Suppressor macrophage (primary cell): ENCODE data around the gene TEDC2.

Experiments
- DNase-seq, 4 experiments: peaks; one replicate each; pipeline ENCODE4 v3.0.0-alpha.2; 2020 to 2022

The TEDC2 gene

GRCh38 chr16:2465653-2466415 lies 5.9 kb downstream of the TEDC2 start:
- peak in 1 of 4 experiments; percentile 36 for DNase-seq

GRCh38 chr16:2466667-2467527 lies 7.0 kb downstream of the TEDC2 start:
- no peak for DNase-seq

GRCh38 chr16:2467528-2468232 lies 7.8 kb downstream of the TEDC2 start:
- peak; percentile 60 to 78 (median 66) for DNase-seq

GRCh38 chr16:2468233-2468724 lies 8.4 kb downstream of the TEDC2 start:
- DNase-seq = peak in 3 of 4 experiments; percentile 15 to 51 (median 41)

GRCh38 chr16:2468725-2469398 lies 9.0 kb downstream of the TEDC2 start:
- no peak for DNase-seq

- DNase-seq = no peak
Observed at GRCh38 chr16:2469399-2470233, 9.7 kb downstream of the TEDC2 start.

- no peak for DNase-seq
Observed at GRCh38 chr16:2470234-2470601, 10.3 kb downstream of the TEDC2 start.

- no peak for DNase-seq
Observed at GRCh38 chr16:2470603-2471015, 10.7 kb downstream of the TEDC2 start.

GRCh38 chr16:2471016-2471652 lies 11.2 kb downstream of the TEDC2 start, which contains the start of gene NTN3:
TSS of gene NTN3 (plus strand) at chr16:2471297. CDS start at chr16:2471702, 405 bp downstream.
- DNase-seq = peak in 2 of 4 experiments; percentile 40 to 46

GRCh38 chr16:2471653-2472487 lies 12.0 kb downstream of the TEDC2 start:
- DNase-seq = no peak

GRCh38 chr16:2472488-2472864 lies 12.6 kb downstream of the TEDC2 start:
- no peak for DNase-seq

GRCh38 chr16:2472885-2473445 lies 13.1 kb downstream of the TEDC2 start:
- no peak for DNase-seq

GRCh38 chr16:2473446-2473926 lies 13.6 kb downstream of the TEDC2 start:
- no peak for DNase-seq

GRCh38 chr16:2473999-2474876 lies 14.3 kb downstream of the TEDC2 start:
- DNase-seq = peak; percentile 63 to 89 (median 76)

GRCh38 chr16:2474877-2475412 lies 15.0 kb downstream of the TEDC2 start, which contains the start of gene TBC1D24:
TSS of gene TBC1D24 (plus strand) at chr16:2475127. CDS start at chr16:2496149, 21,022 bp downstream.
- DNase-seq = peak; percentile 92 to 97 (median 95)

- DNase-seq = peak in 1 of 4 experiments; percentile 46
Observed at GRCh38 chr16:2475413-2476344, 15.8 kb downstream of the TEDC2 start.

- no peak for DNase-seq
Observed at GRCh38 chr16:2476345-2476720, 16.4 kb downstream of the TEDC2 start.
